Keratinocyte (primary cell): Measurements from ENCODE around the gene TMEM87B.

Experiments
- EZH2 ChIP-seq: IDR thresholded peaks from one replicate; pipeline ENCODE4 v1.6.1; 2012; ENCODE audit warnings: inconsistent platforms, mild to moderate bottlenecking, low read length, moderate library complexity
- TF ChIP-seq, protein P1 (sequence below), 3 experiments: IDR thresholded peaks in 1 of 3; conservative IDR thresholded peaks in 1 of 3; optimal IDR thresholded peaks in 1 of 3; 2 replicates in 2 of 3; 3 replicates in 1 of 3; pipeline versions ENCODE3 to v1.5.1; 2011; ENCODE audit warnings: low read length in 3 of 3, mild to moderate bottlenecking in 3 of 3, moderate library complexity in 2 of 3, control low read depth in 1 of 3, inconsistent platforms in 1 of 3; ENCODE audit not compliant: insufficient read depth in 2 of 3; ENCODE audit errors: extremely low read depth in 1 of 3

DNA sequence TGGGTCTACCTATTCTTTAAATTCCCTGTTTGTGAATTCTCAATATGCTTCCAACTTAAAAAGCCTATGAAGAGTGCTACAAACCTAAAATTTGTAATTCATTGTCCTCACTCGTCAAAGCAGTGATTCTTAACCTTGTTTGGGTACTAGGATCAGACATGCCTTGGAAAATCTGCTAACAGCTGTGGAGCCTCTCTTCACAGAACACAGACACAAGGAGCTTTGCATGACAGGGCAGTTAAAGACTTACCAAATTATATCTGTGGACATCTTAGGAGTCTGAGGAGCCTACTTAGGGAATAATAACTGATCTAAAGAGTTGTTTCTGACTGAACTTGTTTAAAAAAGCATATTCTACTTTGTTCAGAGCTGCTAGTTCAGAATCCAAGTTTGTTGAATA lies 38.1 kb downstream of the TMEM87B start:
- no peak for TF ChIP-seq EZH2
- TF ChIP-seq, protein P1, sequence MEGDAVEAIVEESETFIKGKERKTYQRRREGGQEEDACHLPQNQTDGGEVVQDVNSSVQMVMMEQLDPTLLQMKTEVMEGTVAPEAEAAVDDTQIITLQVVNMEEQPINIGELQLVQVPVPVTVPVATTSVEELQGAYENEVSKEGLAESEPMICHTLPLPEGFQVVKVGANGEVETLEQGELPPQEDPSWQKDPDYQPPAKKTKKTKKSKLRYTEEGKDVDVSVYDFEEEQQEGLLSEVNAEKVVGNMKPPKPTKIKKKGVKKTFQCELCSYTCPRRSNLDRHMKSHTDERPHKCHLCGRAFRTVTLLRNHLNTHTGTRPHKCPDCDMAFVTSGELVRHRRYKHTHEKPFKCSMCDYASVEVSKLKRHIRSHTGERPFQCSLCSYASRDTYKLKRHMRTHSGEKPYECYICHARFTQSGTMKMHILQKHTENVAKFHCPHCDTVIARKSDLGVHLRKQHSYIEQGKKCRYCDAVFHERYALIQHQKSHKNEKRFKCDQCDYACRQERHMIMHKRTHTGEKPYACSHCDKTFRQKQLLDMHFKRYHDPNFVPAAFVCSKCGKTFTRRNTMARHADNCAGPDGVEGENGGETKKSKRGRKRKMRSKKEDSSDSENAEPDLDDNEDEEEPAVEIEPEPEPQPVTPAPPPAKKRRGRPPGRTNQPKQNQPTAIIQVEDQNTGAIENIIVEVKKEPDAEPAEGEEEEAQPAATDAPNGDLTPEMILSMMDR (optimal IDR thresholded peaks at IDR 0.05 in 1 of 3, IDR thresholded peaks at IDR 0.05 in 1 of 3, conservative IDR thresholded peaks at IDR 0.05 in 1 of 3; ENCODE audit: extremely low read depth in 1 of 3, insufficient read depth in 2 of 3, low read length in 3 of 3): no peak
